ENCODE data around the gene ERICH6. TPM values are rescaled to one million over a fixed set of nuclear protein-coding genes. Genes with fewer than 3 reads are reported as not detected.

Gene ERICH6
- total and polyA plus RNA-seq, 2 donors (not counting 3 experiments of a cell fraction or from before 2014, with no cell fraction given) = not detected

GRCh38 chr3:150727653-150728502 lies 24.2 kb upstream of the ERICH6 start:
- no peak overlapping the region for H3K4me3 ChIP-seq (replicated peaks in 1 of 3; ENCODE audit: insufficient read depth in 1 of 3, low read depth in 1 of 3, low read length in 3 of 3)
- peaks cover 0 to 2% of the 10 kb centered on the region in 2 experiments for H3K27me3 ChIP-seq (ENCODE audit: control insufficient read depth in 2 of 2, insufficient read depth in 2 of 2, low read length in 2 of 2)
- no peaks in the 10 kb centered on the region for H3K9me3 ChIP-seq (replicated peaks; ENCODE audit: control insufficient read depth, insufficient read depth, low read length)
- H3K9me1 ChIP-seq (replicated peaks; ENCODE audit: control insufficient read depth, extremely low read depth, insufficient read depth, low read length) = no peaks in the 10 kb centered on the region
- H3K27ac ChIP-seq (ENCODE audit: insufficient read depth, low read depth, low read length) = no peak overlapping the region
- BruUV-seq (replicated peaks) = no TSS peak
- ChIA-PET CTCF (interaction anchor here (1.5 kb wide), 1 partner anchor 66 kb away, joined by 3 read pairs; no protein-coding TSS in a partner anchor), POLR2A (no interaction called here)
- intact Hi-C loops (cut with micrococcal nuclease) (no loop called here), dilution Hi-C loops (cut with MboI; ENCODE audit: extremely low pct_ligation_motif_present, low sequenced_read_pairs) (no loop called here)
- no peaks in the 10 kb centered on the region for H3K79me2 ChIP-seq (ENCODE audit: control insufficient read depth, insufficient read depth, low read length)
- H3K9ac ChIP-seq (replicated peaks; ENCODE audit: extremely low read depth, insufficient read depth, low read length) = no peak overlapping the region
- no peak overlapping the region for H3K4me2 ChIP-seq (ENCODE audit: insufficient read depth, low read length)
- no peak overlapping the region for H2AFZ ChIP-seq (ENCODE audit: low read depth, low read length)
- FAIRE-seq = no peak
- no peaks in the 10 kb centered on the region for H3K4me1 ChIP-seq (ENCODE audit: control insufficient read depth, extremely low read depth, insufficient read depth, low read length)
- no peak for DNase-seq (ENCODE audit: low read depth, low spot score)
- H3K36me3 ChIP-seq (ENCODE audit: control insufficient read depth in 2 of 2, extremely low read depth in 1 of 2, insufficient read depth in 2 of 2, low read length in 2 of 2) = no peaks in the 10 kb centered on the region
- no peaks in the 10 kb centered on the region for H4K20me1 ChIP-seq (replicated peaks; ENCODE audit: control insufficient read depth, extremely low read depth, insufficient read depth, low read length)
- TF ChIP-seq MYC (IDR thresholded peaks at IDR 0.05; ENCODE audit: low read depth, low read length) (no peak), MAX (IDR thresholded peaks at IDR 0.05; ENCODE audit: insufficient read depth, insufficient read length) (no peak), JUN (IDR thresholded peaks at IDR 0.05; ENCODE audit: borderline replicate concordance, insufficient read depth, insufficient read length, low read depth) (no peak), FOS (IDR thresholded peaks at IDR 0.05; ENCODE audit: borderline replicate concordance, insufficient read depth, low read length) (no peak)

- Histone ChIP-seq H3K27me3 (ENCODE audit: control insufficient read depth in 2 of 2, insufficient read depth in 2 of 2, low read length in 2 of 2) (peaks cover 0 to 2% of the 10 kb centered on the region in 2 experiments), H3K4me1 (ENCODE audit: control insufficient read depth, extremely low read depth, insufficient read depth, low read length) (no peaks in the 10 kb centered on the region), H3K9me1 (replicated peaks; ENCODE audit: control insufficient read depth, extremely low read depth, insufficient read depth, low read length) (no peaks in the 10 kb centered on the region), H3K36me3 (ENCODE audit: control insufficient read depth in 2 of 2, extremely low read depth in 1 of 2, insufficient read depth in 2 of 2, low read length in 2 of 2) (no peaks in the 10 kb centered on the region), H3K9ac (replicated peaks; ENCODE audit: extremely low read depth, insufficient read depth, low read length) (no peak overlapping the region), H2AFZ (ENCODE audit: low read depth, low read length) (no peak overlapping the region), H4K20me1 (replicated peaks; ENCODE audit: control insufficient read depth, extremely low read depth, insufficient read depth, low read length) (no peaks in the 10 kb centered on the region), H3K27ac (ENCODE audit: insufficient read depth, low read depth, low read length) (no peak overlapping the region), H3K4me3 (replicated peaks in 1 of 3; ENCODE audit: insufficient read depth in 1 of 3, low read depth in 1 of 3, low read length in 3 of 3) (no peak overlapping the region), H3K79me2 (ENCODE audit: control insufficient read depth, insufficient read depth, low read length) (no peaks in the 10 kb centered on the region), H3K4me2 (ENCODE audit: insufficient read depth, low read length) (no peak overlapping the region), H3K9me3 (replicated peaks; ENCODE audit: control insufficient read depth, insufficient read depth, low read length) (no peaks in the 10 kb centered on the region)
- ChIA-PET POLR2A (no interaction called here), CTCF (interaction anchor here (4.6 kb wide), 1 partner anchor 139 kb away, joined by 39 read pairs; no protein-coding TSS in a partner anchor)
- no peak for DNase-seq (ENCODE audit: low read depth, low spot score)
- dilution Hi-C loops (cut with MboI; ENCODE audit: extremely low pct_ligation_motif_present, low sequenced_read_pairs) = no loop called here
- no TSS peak for BruUV-seq (replicated peaks)
- intact Hi-C loops (cut with micrococcal nuclease) = no loop called here
- FAIRE-seq = no peak
- TF ChIP-seq MAX (IDR thresholded peaks at IDR 0.05; ENCODE audit: insufficient read depth, insufficient read length) = no peak
- no peak for TF ChIP-seq POLR2A (IDR thresholded peaks at IDR 0.05; ENCODE audit: low read depth, low read length)
- no peak for TF ChIP-seq CTCF (IDR thresholded peaks at IDR 0.05; ENCODE audit: extremely low read depth in 1 of 2, insufficient read depth in 1 of 2, low read depth in 1 of 2, low read length in 2 of 2)
- no peak for TF ChIP-seq JUN (IDR thresholded peaks at IDR 0.05; ENCODE audit: borderline replicate concordance, insufficient read depth, insufficient read length, low read depth)
- TF ChIP-seq GATA2 (IDR thresholded peaks at IDR 0.05; ENCODE audit: insufficient read depth, insufficient read length, low read depth, low read length) = no peak
- TF ChIP-seq POLR2AphosphoS5 (IDR thresholded peaks at IDR 0.05; ENCODE audit: insufficient read depth, low read depth, low read length) = no peak
- TF ChIP-seq FOS (IDR thresholded peaks at IDR 0.05; ENCODE audit: borderline replicate concordance, insufficient read depth, low read length) = no peak
- TF ChIP-seq MYC (IDR thresholded peaks at IDR 0.05; ENCODE audit: low read depth, low read length) = no peak
- no peak for TF ChIP-seq EZH2 (IDR thresholded peaks at IDR 0.05; ENCODE audit: borderline replicate concordance, low read depth, low read length, severe bottlenecking)
Measured at GRCh38 chr3:150725548-150725947, 21.8 kb upstream of the ERICH6 start.
